A549 (cell line): ENCODE results near the gene PPARA. TPM values are rescaled to one million over a fixed set of nuclear protein-coding genes. Genes with fewer than 3 reads are reported as not detected.

Source experiments
- ATAC-seq, 2 experiments: fragments of 200-7000 bp in 1 of 2; fragments of >200 bp in 1 of 2; cut with Nextera tagmentation in 1 of 2; cut with Tn5 transposase in 1 of 2; 3 replicates each; pipeline versions ENCODE4 v1.8.0 to v1.9.1; 2018 to 2020; ENCODE audit warnings: mild to moderate bottlenecking in 1 of 2, moderate library complexity in 1 of 2
- CTCF ChIA-PET: fragments of 300-600 bp; sonication (Branson Sonifier 250); formaldehyde crosslinking; extraction: SDS; loops from one replicate; lab custom pipeline; 2021; ENCODE audit warnings: antibody characterized with exemption, inconsistent platforms; lab: Yijun Ruan, JAX
- POLR2A ChIA-PET: fragments of 350-600 bp; formaldehyde crosslinking; extraction: SDS; loops from one replicate; lab custom pipeline; 2021; ENCODE audit warnings: antibody characterized with exemption, inconsistent platforms; lab: Yijun Ruan, JAX
- DNase-seq, 2 experiments: peaks; one replicate each; pipeline versions ENCODE4 v3.0.0 to v3.0.0-alpha.2; 2011 to 2016; ENCODE audit warnings: low read depth in 1 of 2, low spot score in 1 of 2
- FAIRE-seq: peaks from 2 replicates; lab custom pipeline; 2011; peaks lifted over from hg19 to GRCh38; lab: Jason Lieb, UNC
- H3K27ac ChIP-seq, 2 experiments: fragments of >200 bp; sonication (Bioruptor Twin); formaldehyde crosslinking; 3 replicates each; pipeline ENCODE4 v1.5.1; 2016 to 2017
- H3K4me1 ChIP-seq: fragments of >200 bp; sonication (Bioruptor Twin); formaldehyde crosslinking; 3 replicates; pipeline ENCODE4 v1.6.1; 2016
- H3K4me2 ChIP-seq: fragments of >200 bp; sonication (Bioruptor Twin); formaldehyde crosslinking; 3 replicates; pipeline ENCODE4 v1.6.1; 2016
- H3K4me3 ChIP-seq: fragments of >200 bp; sonication (Bioruptor Twin); formaldehyde crosslinking; 3 replicates; pipeline ENCODE4 v1.5.1; 2016
- H3K9me3 ChIP-seq: fragments of >200 bp; sonication (Bioruptor Twin); formaldehyde crosslinking; 3 replicates; pipeline ENCODE4 v1.6.1; 2016
- BCL3 ChIP-seq: fragments of >200 bp; sonication (Bioruptor Twin); formaldehyde crosslinking; IDR thresholded peaks from 3 replicates; pipeline ENCODE4 v1.6.1; 2016
- BHLHE40 ChIP-seq: IDR thresholded peaks from 2 replicates; pipeline ENCODE4 v1.6.1; 2012; ENCODE audit warnings: low read depth, low read length, inconsistent platforms
- CBX2 ChIP-seq: fragments of 200-600 bp; sonication (generic); IDR thresholded peaks from 2 replicates; pipeline ENCODE4 v1.6.1; 2016; ENCODE audit warnings: low read depth, mild to moderate bottlenecking, borderline replicate concordance
- CBX8 ChIP-seq: fragments of 200-600 bp; sonication (generic); IDR thresholded peaks from 2 replicates; pipeline ENCODE4 v1.6.1; 2016
- EP300 ChIP-seq, 2 experiments: fragments of >200 bp; sonication (Bioruptor Twin); formaldehyde crosslinking; IDR thresholded peaks; 2 replicates in 1 of 2; 3 replicates in 1 of 2; pipeline ENCODE4 v1.6.1; 2016 to 2017
- ESRRA ChIP-seq: fragments of 150-350 bp; IDR thresholded peaks from 2 replicates; pipeline ENCODE4 v1.6.1; 2014; ENCODE audit warnings: mild to moderate bottlenecking, low read length, borderline replicate concordance
- HES2 ChIP-seq: fragments of >200 bp; sonication (Bioruptor Twin); formaldehyde crosslinking; IDR thresholded peaks from 2 replicates; pipeline ENCODE4 v1.6.1; 2016
- HEYL ChIP-seq: fragments of 250-450 bp; sonication (Bioruptor Pico); IDR thresholded peaks from 2 replicates; pipeline ENCODE4 v1.8.0; 2021; ENCODE audit warnings: mild to moderate bottlenecking, moderate library complexity
- HOXA7 ChIP-seq: fragments of 250-450 bp; sonication (Bioruptor Pico); IDR thresholded peaks from 2 replicates; pipeline ENCODE4 v1.5.0; 2020; ENCODE audit warnings: mild to moderate bottlenecking, moderate library complexity
- HOXB13 ChIP-seq: fragments of 250-450 bp; sonication (Bioruptor Pico); IDR thresholded peaks from 2 replicates; pipeline ENCODE4 v1.5.0; 2020; ENCODE audit warnings: low read depth, mild to moderate bottlenecking, moderate library complexity
- JUN ChIP-seq, 2 experiments: fragments of >200 bp; sonication (Bioruptor Twin); formaldehyde crosslinking; IDR thresholded peaks; 2 replicates in 1 of 2; 3 replicates in 1 of 2; pipeline ENCODE4 v1.6.1; 2016 to 2017
- MAZ ChIP-seq: fragments of 150-350 bp; IDR thresholded peaks from 2 replicates; pipeline ENCODE4 v1.6.1; 2014; ENCODE audit warnings: antibody characterized with exemption, low read depth, low read length, borderline replicate concordance
- NPAS2 ChIP-seq: fragments of 250-450 bp; sonication (Bioruptor Pico); IDR thresholded peaks from 2 replicates; pipeline ENCODE4 v1.8.0; 2022; ENCODE audit warnings: mild to moderate bottlenecking, moderate library complexity, borderline replicate concordance
- NR3C1 ChIP-seq: fragments of >200 bp; sonication (Bioruptor Twin); formaldehyde crosslinking; IDR thresholded peaks from 3 replicates; pipeline ENCODE4 v1.6.1; 2017
- RARB ChIP-seq: fragments of 250-450 bp; sonication (Bioruptor Pico); IDR thresholded peaks from 2 replicates; pipeline ENCODE4 v1.8.0; 2021; ENCODE audit warnings: mild to moderate bottlenecking, moderate library complexity
- RCOR1 ChIP-seq: fragments of 150-350 bp; IDR thresholded peaks from 2 replicates; pipeline ENCODE4 v1.6.1; 2014; ENCODE audit warnings: antibody characterized with exemption, low read length, low read depth
- RNF2 ChIP-seq: fragments of 200-600 bp; sonication (generic); IDR thresholded peaks from 2 replicates; pipeline ENCODE4 v1.6.1; 2016; ENCODE audit warnings: low read depth, mild to moderate bottlenecking, antibody characterized with exemption, moderate library complexity, borderline replicate concordance
- SMC3 ChIP-seq: fragments of >200 bp; sonication (Bioruptor Twin); formaldehyde crosslinking; IDR thresholded peaks from 3 replicates; pipeline ENCODE4 v1.6.1; 2018; ENCODE audit warnings: inconsistent platforms
- SREBF2 ChIP-seq: fragments of 450-650 bp; IDR thresholded peaks from 2 replicates; pipeline ENCODE4 v1.6.1; 2014; ENCODE audit warnings: mild to moderate bottlenecking, moderate library complexity
- TFCP2L1 ChIP-seq: fragments of 250-450 bp; sonication (Bioruptor Pico); IDR thresholded peaks from 2 replicates; pipeline ENCODE4 v1.5.0; 2021; ENCODE audit warnings: mild to moderate bottlenecking
- ZC3H11A ChIP-seq: fragments of 450-650 bp; IDR thresholded peaks from 2 replicates; pipeline ENCODE4 v1.6.1; 2014; ENCODE audit warnings: antibody characterized with exemption, mild to moderate bottlenecking
- WGBS: methylation state at CpG from one replicate; pipeline ENCODE4 v1.1.6; 2017; ENCODE audit errors: missing lambda C conversion rate; 5-methylcytosine and 5-hydroxymethylcytosine counted together
- polyA plus RNA-seq, 4 experiments: library from polyadenylated mRNA; depleted of rRNA in 3 of 4; stranded (reverse); fragments of >200 nt; fragmentation: RNase III in 1 of 4; extraction: RNeasy Plus Mini Kit Qiagen cat#74134 plus additional on column Dnase treatment in 1 of 4; gene quantifications; 2 replicates in 3 of 4; 3 replicates in 1 of 4; pipeline ENCODE4 v1.2.3, GENCODE V29; 2011 to 2017
- TF ChIP-seq, protein P1 (sequence below): fragments of 250-450 bp; sonication (Bioruptor Pico); IDR thresholded peaks from 2 replicates; pipeline ENCODE4 v1.5.0; 2021; ENCODE audit warnings: mild to moderate bottlenecking, moderate library complexity, borderline replicate concordance

Gene PPARA
- polyA plus RNA-seq, 2 of the 4 experiments (the other 2 are of a cell fraction), result 2.6 to 2.8 TPM

DNA sequence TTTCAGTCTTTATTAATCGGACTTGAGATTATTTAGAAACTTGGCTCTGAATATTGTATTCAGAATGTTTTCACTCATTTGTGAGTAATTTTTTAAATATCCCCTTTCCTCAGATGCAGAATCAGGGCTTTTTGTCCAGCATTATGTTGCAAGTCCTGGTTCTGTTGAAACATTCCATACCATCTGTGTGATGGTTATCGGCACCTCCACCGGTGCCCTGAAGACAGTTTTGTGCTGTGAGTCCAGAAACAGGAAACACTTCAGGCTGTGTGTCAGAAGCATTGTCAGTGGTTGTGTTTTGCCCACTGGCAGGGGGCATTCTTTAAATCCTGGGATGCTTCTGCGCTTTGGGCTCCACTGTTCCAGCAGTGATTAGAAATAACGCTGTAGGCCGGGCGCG lies 79.4 kb downstream of the PPARA start:
- no peak for FAIRE-seq
- CTCF ChIA-PET, result no interaction called here
- no peak for DNase-seq
- Histone ChIP-seq H3K4me2 (no peak overlapping the region), H3K4me3 (no peak overlapping the region), H3K9me3 (no peaks in the 10 kb centered on the region), H3K27ac (no peak overlapping the region), H3K4me1 (no peaks in the 10 kb centered on the region)
- 92% methylated on average over 8 of the region's 8 CpGs for WGBS
- TF ChIP-seq HEYL (CRISPR knock-in tag) (no peak), BCL3 (no peak), SREBF2 (no peak), ZC3H11A (no peak), BHLHE40 (no peak), CBX8 (no peak), HOXA7 (CRISPR knock-in tag) (no peak), SMC3 (no peak), HES2 (no peak)
- TF ChIP-seq, protein P1, sequence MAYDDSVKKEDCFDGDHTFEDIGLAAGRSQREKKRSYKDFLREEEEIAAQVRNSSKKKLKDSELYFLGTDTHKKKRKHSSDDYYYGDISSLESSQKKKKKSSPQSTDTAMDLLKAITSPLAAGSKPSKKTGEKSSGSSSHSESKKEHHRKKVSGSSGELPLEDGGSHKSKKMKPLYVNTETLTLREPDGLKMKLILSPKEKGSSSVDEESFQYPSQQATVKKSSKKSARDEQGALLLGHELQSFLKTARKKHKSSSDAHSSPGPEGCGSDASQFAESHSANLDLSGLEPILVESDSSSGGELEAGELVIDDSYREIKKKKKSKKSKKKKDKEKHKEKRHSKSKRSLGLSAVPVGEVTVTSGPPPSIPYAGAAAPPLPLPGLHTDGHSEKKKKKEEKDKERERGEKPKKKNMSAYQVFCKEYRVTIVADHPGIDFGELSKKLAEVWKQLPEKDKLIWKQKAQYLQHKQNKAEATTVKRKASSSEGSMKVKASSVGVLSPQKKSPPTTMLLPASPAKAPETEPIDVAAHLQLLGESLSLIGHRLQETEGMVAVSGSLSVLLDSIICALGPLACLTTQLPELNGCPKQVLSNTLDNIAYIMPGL, result no peak
- POLR2A ChIA-PET, result no interaction called here
- ATAC-seq, result no peak

GRCh38 chr22:46230262-46230901 lies 80.1 kb downstream of the PPARA start:
- ChIA-PET CTCF (no interaction called here), POLR2A (no interaction called here)
- Histone ChIP-seq H3K4me1 (no peaks in the 10 kb centered on the region), H3K4me3 (no peak overlapping the region), H3K27ac (no peak overlapping the region), H3K9me3 (no peaks in the 10 kb centered on the region), H3K4me2 (no peak overlapping the region)
- ATAC-seq (no peak), DNase-seq (no peak), FAIRE-seq (no peak)
- no peak for TF ChIP-seq NPAS2 (CRISPR knock-in tag)
- no peak for TF ChIP-seq NR3C1
- TF ChIP-seq CBX2, result no peak
- TF ChIP-seq MAZ, result no peak
- TF ChIP-seq TFCP2L1 (CRISPR knock-in tag), result no peak
- TF ChIP-seq, protein P1, result no peak
- TF ChIP-seq HOXB13 (CRISPR knock-in tag), result no peak
- no peak for TF ChIP-seq RNF2
- TF ChIP-seq SMC3, result no peak
- no peak for TF ChIP-seq EP300 (IDR thresholded peaks at IDR 0.05)
- TF ChIP-seq RCOR1, result no peak
- TF ChIP-seq RARB (CRISPR knock-in tag), result no peak
- TF ChIP-seq CBX8, result no peak
- no peak for TF ChIP-seq ESRRA
- TF ChIP-seq JUN (IDR thresholded peaks at IDR 0.05), result no peak
- WGBS, result 83% methylated on average over 13 of the region's 13 CpGs
